CD4-positive, alpha-beta T cell (primary cell): ENCODE measurements around the gene IL15. TPM values are rescaled to one million over a fixed set of nuclear protein-coding genes. Genes with fewer than 3 reads are reported as not detected.

ENCODE experiments used
- ATAC-seq: fragments of 200-7000 bp; cut with Tn5 transposase; one replicate; pipeline ENCODE4 v1.10.0; 2022; ENCODE audit warnings: mild to moderate bottlenecking; ENCODE audit not compliant: poor library complexity
- CTCF ChIA-PET: fragments of 350-600 bp; sonication (Branson Sonifier 250); formaldehyde crosslinking; loops from one replicate; lab custom pipeline; 2021; ENCODE audit warnings: antibody characterized with exemption, inconsistent platforms; lab: Charles Lee
- POLR2A ChIA-PET: fragments of 350-600 bp; sonication (Branson Sonifier 250); formaldehyde crosslinking; loops from one replicate; lab custom pipeline; 2021; ENCODE audit warnings: antibody characterized with exemption, inconsistent platforms; lab: Charles Lee
- DNase-seq, 14 experiments: peaks; one replicate each; pipeline ENCODE4 v3.0.0-alpha.2; 2013 to 2020; ENCODE audit warnings: mixed read lengths in 2 of 14
- H3K27ac ChIP-seq, 2 donors: one replicate each; pipeline versions ENCODE4 v1.5.1 to v1.7.0; 2013; ENCODE audit warnings: low read length in 2 of 2, low read depth in 1 of 2, mild to moderate bottlenecking in 1 of 2
- H3K27me3 ChIP-seq, 2 experiments: 1 replicate in 1 of 2; 2 replicates in 1 of 2; pipeline versions ENCODE4 v1.6.1 to v1.7.0; 2013; ENCODE audit warnings: low read length in 2 of 2, control low read depth in 1 of 2, mild to moderate bottlenecking in 1 of 2, moderate library complexity in 1 of 2; ENCODE audit not compliant: insufficient read depth in 2 of 2, control insufficient read depth in 1 of 2
- H3K36me3 ChIP-seq: one replicate; pipeline ENCODE4 v1.6.1; 2013; ENCODE audit warnings: low read length, control low read depth; ENCODE audit not compliant: insufficient read depth
- H3K4me1 ChIP-seq: one replicate; pipeline ENCODE4 v1.6.1; 2013; ENCODE audit warnings: low read length, control low read depth; ENCODE audit not compliant: insufficient read depth
- H3K4me3 ChIP-seq: one replicate; pipeline ENCODE4 v1.5.1; 2013; ENCODE audit warnings: mild to moderate bottlenecking, low read length, moderate library complexity
- H3K9me3 ChIP-seq, 2 experiments: 1 replicate in 1 of 2; 2 replicates in 1 of 2; pipeline versions ENCODE4 v1.6.1 to v1.7.0; 2013; ENCODE audit warnings: low read length in 2 of 2, mild to moderate bottlenecking in 2 of 2, control low read depth in 1 of 2, moderate library complexity in 1 of 2; ENCODE audit not compliant: control insufficient read depth in 1 of 2, insufficient read depth in 1 of 2
- H3K27ac Mint-ChIP-seq: one replicate; pipeline ENCODE4 v1.8.0; 2020; ENCODE audit warnings: mixed read lengths
- H3K27me3 Mint-ChIP-seq: one replicate; pipeline ENCODE4 v1.8.0; 2021; ENCODE audit warnings: mixed read lengths
- H3K36me3 Mint-ChIP-seq: one replicate; pipeline ENCODE4 v1.8.0; 2021; ENCODE audit warnings: low read depth, mixed read lengths
- H3K4me1 Mint-ChIP-seq: one replicate; pipeline ENCODE4 v1.8.0; 2021; ENCODE audit warnings: low read depth, mixed read lengths
- H3K4me3 Mint-ChIP-seq: one replicate; pipeline ENCODE4 v1.8.0; 2020; ENCODE audit warnings: mild to moderate bottlenecking, mixed read lengths
- H3K9me3 Mint-ChIP-seq: one replicate; pipeline ENCODE4 v1.8.0; 2020; ENCODE audit warnings: mixed read lengths
- intact Hi-C, 2 experiments: fragments of 100-400 bp; cut with DNase I in 1 of 2; cut with micrococcal nuclease in 1 of 2; formaldehyde crosslinking; loops; one replicate each; pipeline versions ENCODE4 v1.15.1 to v1.9.0; 2023 to 2025; cut with DNase I, micrococcal nuclease
- total RNA-seq, 174 experiments: library from RNA in 2 of 174; stranded (reverse) in 2 of 174; gene quantifications; one replicate each; pipeline ENCODE4 v1.2.3 and lab custom pipeline; 2021 to 2026
- TF ChIP-seq, protein P1 (sequence below): fragments of 200-600 bp; IDR thresholded peaks from one replicate; pipeline ENCODE4 v1.8.0; 2022; ENCODE audit warnings: antibody characterized with exemption, mild to moderate bottlenecking

Gene IL15
- total RNA-seq, 2 experiments from 2014 or later: 0.60 to 1.3 TPM

DNA sequence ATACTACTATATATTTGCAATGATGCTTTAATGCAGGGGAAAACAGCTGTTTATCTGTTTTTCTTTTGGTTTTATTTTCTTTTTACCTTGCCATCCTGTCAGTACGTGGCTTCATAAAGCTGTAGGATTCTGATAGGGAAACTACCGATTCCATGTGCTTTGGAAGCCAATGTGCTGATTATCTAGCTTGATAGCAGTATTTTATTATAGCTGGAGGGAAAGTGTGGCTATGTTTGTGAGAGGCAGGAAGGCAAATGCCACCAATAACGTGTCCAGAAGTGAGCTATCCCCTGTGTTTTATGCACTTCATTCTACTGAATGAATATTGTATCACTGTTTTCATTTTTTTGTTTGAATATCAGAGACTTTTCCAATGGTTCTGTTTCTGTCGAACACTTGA is 43.7 kb downstream of the IL15 start:
- no peak overlapping the region for H3K27ac Mint-ChIP-seq
- POLR2A ChIA-PET: no interaction called here
- no peak overlapping the region for H3K27ac ChIP-seq
- CTCF ChIA-PET: no interaction called here
- H3K36me3 Mint-ChIP-seq: no peaks in the 10 kb centered on the region
- no peaks in the 10 kb centered on the region for H3K9me3 ChIP-seq
- intact Hi-C loops: no loop called here
- H3K36me3 ChIP-seq: no peaks in the 10 kb centered on the region
- no peaks in the 10 kb centered on the region for H3K9me3 Mint-ChIP-seq
- H3K27me3 Mint-ChIP-seq: no peaks in the 10 kb centered on the region
- no peak overlapping the region for H3K4me3 ChIP-seq
- H3K4me1 ChIP-seq: no peaks in the 10 kb centered on the region
- H3K27me3 ChIP-seq: no peaks in the 10 kb centered on the region
- DNase-seq (no peak), ATAC-seq (no peak)
- no peak overlapping the region for H3K4me3 Mint-ChIP-seq
- no peaks in the 10 kb centered on the region for H3K4me1 Mint-ChIP-seq
- TF ChIP-seq, protein P1, sequence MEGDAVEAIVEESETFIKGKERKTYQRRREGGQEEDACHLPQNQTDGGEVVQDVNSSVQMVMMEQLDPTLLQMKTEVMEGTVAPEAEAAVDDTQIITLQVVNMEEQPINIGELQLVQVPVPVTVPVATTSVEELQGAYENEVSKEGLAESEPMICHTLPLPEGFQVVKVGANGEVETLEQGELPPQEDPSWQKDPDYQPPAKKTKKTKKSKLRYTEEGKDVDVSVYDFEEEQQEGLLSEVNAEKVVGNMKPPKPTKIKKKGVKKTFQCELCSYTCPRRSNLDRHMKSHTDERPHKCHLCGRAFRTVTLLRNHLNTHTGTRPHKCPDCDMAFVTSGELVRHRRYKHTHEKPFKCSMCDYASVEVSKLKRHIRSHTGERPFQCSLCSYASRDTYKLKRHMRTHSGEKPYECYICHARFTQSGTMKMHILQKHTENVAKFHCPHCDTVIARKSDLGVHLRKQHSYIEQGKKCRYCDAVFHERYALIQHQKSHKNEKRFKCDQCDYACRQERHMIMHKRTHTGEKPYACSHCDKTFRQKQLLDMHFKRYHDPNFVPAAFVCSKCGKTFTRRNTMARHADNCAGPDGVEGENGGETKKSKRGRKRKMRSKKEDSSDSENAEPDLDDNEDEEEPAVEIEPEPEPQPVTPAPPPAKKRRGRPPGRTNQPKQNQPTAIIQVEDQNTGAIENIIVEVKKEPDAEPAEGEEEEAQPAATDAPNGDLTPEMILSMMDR: no peak

DNA sequence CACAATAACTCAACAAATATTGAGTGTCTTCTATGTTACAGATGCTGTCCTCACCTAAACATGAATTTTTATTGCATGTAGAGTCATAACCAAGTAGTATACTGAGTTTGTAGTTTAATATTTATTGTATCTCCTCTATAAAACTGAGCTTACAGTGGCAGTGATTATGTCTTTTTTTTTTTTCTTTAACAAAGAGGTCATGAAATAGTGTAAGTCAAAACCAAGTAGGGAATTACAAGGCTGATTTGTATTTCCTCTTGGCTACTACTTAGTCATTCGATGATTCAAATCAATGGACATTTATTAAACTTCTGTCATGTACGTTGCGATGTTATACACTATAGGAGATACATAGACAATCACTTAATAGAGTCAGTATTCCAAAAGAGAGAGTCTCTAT is 48.4 kb downstream of the IL15 start:
- no peaks in the 10 kb centered on the region for H3K27me3 ChIP-seq
- DNase-seq: no peak
- no peaks in the 10 kb centered on the region for H3K27me3 Mint-ChIP-seq
- H3K27ac ChIP-seq: no peak overlapping the region
- H3K36me3 ChIP-seq: no peaks in the 10 kb centered on the region
- no peaks in the 10 kb centered on the region for H3K9me3 Mint-ChIP-seq
- CTCF ChIA-PET: no interaction called here
- H3K4me3 ChIP-seq: no peak overlapping the region
- H3K4me1 ChIP-seq: no peaks in the 10 kb centered on the region
- POLR2A ChIA-PET: no interaction called here
- H3K4me3 Mint-ChIP-seq: no peak overlapping the region
- H3K36me3 Mint-ChIP-seq: no peaks in the 10 kb centered on the region
- TF ChIP-seq, protein P1: no peak
- ATAC-seq: no peak
- no peaks in the 10 kb centered on the region for H3K4me1 Mint-ChIP-seq
- peaks cover 0 to under 1% of the 10 kb centered on the region in 2 experiments for H3K9me3 ChIP-seq
- H3K27ac Mint-ChIP-seq: no peak overlapping the region
- intact Hi-C loops: no loop called here

DNA sequence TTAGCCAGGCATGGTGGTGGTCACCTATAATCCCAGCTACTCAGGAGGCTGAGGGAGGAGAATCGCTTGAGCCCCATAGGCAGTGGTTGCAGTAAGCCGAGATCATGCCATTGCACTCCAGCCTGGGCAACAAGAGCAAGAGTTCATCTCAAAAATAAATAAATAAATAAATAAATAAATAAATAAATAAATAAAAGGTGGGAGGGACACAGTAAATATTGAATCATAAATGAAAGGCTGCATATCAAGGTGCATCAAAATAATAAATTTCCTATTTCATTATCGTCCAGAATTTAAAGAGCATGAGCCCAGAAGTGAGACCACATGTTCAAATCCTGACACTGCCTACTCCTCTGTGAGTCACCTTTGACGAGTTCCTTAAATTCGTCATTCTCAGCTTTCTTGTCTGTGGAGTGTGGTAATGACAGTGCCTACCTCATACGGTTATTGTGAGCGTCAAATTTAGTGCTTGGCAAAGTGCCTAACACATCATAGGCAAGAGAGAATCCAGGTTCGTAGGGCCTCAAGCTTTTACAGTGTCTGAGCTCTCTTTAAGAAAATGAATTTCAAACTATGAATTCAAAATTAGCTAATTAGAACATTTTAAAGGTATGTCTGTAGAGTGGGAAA is 49.9 kb downstream of the IL15 start:
- no peak overlapping the region for H3K27ac ChIP-seq
- DNase-seq: peak in 2 of 14 experiments; percentile 14 to 33
- H3K27ac Mint-ChIP-seq: no peak overlapping the region
- ATAC-seq: no peak
- ChIA-PET POLR2A (no interaction called here), CTCF (no interaction called here)
- H3K4me1 Mint-ChIP-seq: no peaks in the 10 kb centered on the region
- no peaks in the 10 kb centered on the region for H3K36me3 Mint-ChIP-seq
- H3K4me3 Mint-ChIP-seq: no peak overlapping the region
- H3K4me3 ChIP-seq: no peak overlapping the region
- intact Hi-C loops: no loop called here
- H3K9me3 Mint-ChIP-seq: no peaks in the 10 kb centered on the region
- no peaks in the 10 kb centered on the region for H3K4me1 ChIP-seq
- peaks cover 0 to 5% of the 10 kb centered on the region in 2 experiments for H3K9me3 ChIP-seq
- TF ChIP-seq, protein P1: no peak
- H3K27me3 Mint-ChIP-seq: no peaks in the 10 kb centered on the region
- H3K27me3 ChIP-seq: no peaks in the 10 kb centered on the region
- H3K36me3 ChIP-seq: no peaks in the 10 kb centered on the region
